Neural cell (in vitro differentiated cells): ENCODE data around the gene CIT. TPM values are rescaled to one million over a fixed set of nuclear protein-coding genes. Genes with fewer than 3 reads are reported as not detected.

Source experiments
- H2AFZ ChIP-seq: fragments of 200-600, 300-800 bp; sonication (generic), shearing (Covaris generic); 2 replicates; pipeline ENCODE4 v1.6.0; 2014; ENCODE audit warnings: low read depth, mild to moderate bottlenecking, antibody characterized with exemption, low read length, moderate library complexity
- H3F3A ChIP-seq: fragments of 200-600 bp; shearing (Covaris generic); 2 replicates; pipeline ENCODE4 v1.6.1; 2016; ENCODE audit warnings: mild to moderate bottlenecking, moderate library complexity, mixed read lengths, antibody characterized with exemption, low read length; ENCODE audit not compliant: insufficient read depth, poor library complexity, severe bottlenecking
- H3K27ac ChIP-seq: fragments of 200-600, 300-800 bp; sonication (generic), shearing (Covaris generic); 2 replicates; pipeline ENCODE4 v1.5.1; 2014; ENCODE audit warnings: mild to moderate bottlenecking, low read length, moderate library complexity
- H3K27me3 ChIP-seq: fragments of 300-800, 200-600 bp; sonication (generic), shearing (Covaris generic); 2 replicates; pipeline ENCODE4 v1.6.0; 2014; ENCODE audit warnings: mild to moderate bottlenecking, low read depth, low read length, moderate library complexity; ENCODE audit not compliant: insufficient read depth
- H3K36me3 ChIP-seq: fragments of 300-800, 200-600 bp; sonication (generic), shearing (Covaris generic); 2 replicates; pipeline ENCODE4 v1.5.1; 2014; ENCODE audit warnings: mild to moderate bottlenecking, antibody characterized with exemption, low read length, moderate library complexity; ENCODE audit not compliant: insufficient read depth
- H3K4me2 ChIP-seq: fragments of 300-800, 200-600 bp; sonication (generic), shearing (Covaris generic); 2 replicates; pipeline ENCODE4 v1.6.0; 2014; ENCODE audit warnings: mild to moderate bottlenecking, low read length
- H3K4me3 ChIP-seq: fragments of 300-800, 200-600 bp; sonication (generic), shearing (Covaris generic); 2 replicates; pipeline ENCODE4 v1.5.1; 2014; ENCODE audit warnings: mild to moderate bottlenecking, low read length, moderate library complexity
- H3K79me2 ChIP-seq: fragments of 200-600 bp; shearing (Covaris generic); replicated peaks from 2 replicates; pipeline ENCODE4 v1.6.0; 2014; ENCODE audit warnings: mild to moderate bottlenecking, low read length, moderate library complexity; ENCODE audit not compliant: insufficient read depth
- H3K9ac ChIP-seq: fragments of 300-800, 200-600 bp; sonication (generic), shearing (Covaris generic); 2 replicates; pipeline ENCODE4 v1.6.1; 2016; ENCODE audit warnings: mild to moderate bottlenecking, low read length, mixed read lengths
- H3K9me2 ChIP-seq: fragments of 200-600 bp; shearing (Covaris generic); 2 replicates; pipeline ENCODE4 v1.6.1; 2016; ENCODE audit warnings: mild to moderate bottlenecking, low read length, mixed read lengths; ENCODE audit not compliant: insufficient read depth
- H3K9me3 ChIP-seq: fragments of 200-600, 300-800 bp; sonication (generic), shearing (Covaris generic); 2 replicates; pipeline ENCODE4 v1.6.1; 2016; ENCODE audit warnings: mild to moderate bottlenecking, mixed run types, low read length, moderate library complexity, mixed read lengths
- H4K20me1 ChIP-seq: fragments of 200-600 bp; shearing (Covaris generic); 2 replicates; pipeline ENCODE4 v1.6.1; 2016; ENCODE audit warnings: mild to moderate bottlenecking, mixed run types; ENCODE audit not compliant: insufficient read depth
- EP300 ChIP-seq: fragments of 450-650 bp; conservative IDR thresholded peaks from 2 replicates; pipeline ENCODE4 v1.6.1; 2014; ENCODE audit warnings: antibody characterized with exemption, mild to moderate bottlenecking, moderate library complexity; ENCODE audit not compliant: poor library complexity, severe bottlenecking
- EZH2 ChIP-seq: fragments of 200-600, 300-800 bp; shearing (Covaris generic), sonication (generic); IDR thresholded peaks from 2 replicates; pipeline ENCODE4 v1.6.1; 2014; ENCODE audit warnings: antibody characterized with exemption, low read length, borderline replicate concordance, mild to moderate bottlenecking; ENCODE audit not compliant: insufficient read depth, poor library complexity, severe bottlenecking
- MXI1 ChIP-seq: fragments of 450-650 bp; conservative IDR thresholded peaks from 2 replicates; pipeline ENCODE4 v1.6.1; 2014; ENCODE audit warnings: antibody characterized with exemption, mild to moderate bottlenecking; ENCODE audit not compliant: poor library complexity, severe bottlenecking
- POLR2AphosphoS5 ChIP-seq: IDR thresholded peaks from 2 replicates; pipeline ENCODE4 v1.6.1; 2012
- RAD21 ChIP-seq: fragments of 450-650 bp; conservative IDR thresholded peaks from 2 replicates; pipeline ENCODE4 v1.6.1; 2014; ENCODE audit warnings: antibody characterized with exemption, mild to moderate bottlenecking, moderate library complexity
- SMC3 ChIP-seq: fragments of 450-650 bp; conservative IDR thresholded peaks from 2 replicates; pipeline ENCODE4 v1.6.1; 2014; ENCODE audit warnings: antibody characterized with exemption, mild to moderate bottlenecking, moderate library complexity; ENCODE audit not compliant: poor library complexity
- TAF1 ChIP-seq: IDR thresholded peaks from 2 replicates; pipeline ENCODE4 v1.6.1; 2012; ENCODE audit warnings: low read depth
- polyA plus RNA-seq: library from polyadenylated mRNA; depleted of rRNA; stranded (reverse); fragments of >200 nt; gene quantifications from 2 replicates; pipeline ENCODE4 v1.2.3, GENCODE V29; 2014
- TF ChIP-seq, protein P1 (sequence below): IDR thresholded peaks from 2 replicates; pipeline ENCODE4 v1.6.1; 2012; ENCODE audit warnings: borderline replicate concordance
- TF ChIP-seq, protein P2 (sequence below): fragments of 450-650 bp; IDR thresholded peaks from 2 replicates; pipeline ENCODE4 v1.5.1; 2014; ENCODE audit warnings: antibody characterized with exemption, mild to moderate bottlenecking, moderate library complexity; ENCODE audit not compliant: poor library complexity, severe bottlenecking

Gene CIT
- polyA plus RNA-seq, 1 donor from 2014 or later, result 3.3 TPM

DNA sequence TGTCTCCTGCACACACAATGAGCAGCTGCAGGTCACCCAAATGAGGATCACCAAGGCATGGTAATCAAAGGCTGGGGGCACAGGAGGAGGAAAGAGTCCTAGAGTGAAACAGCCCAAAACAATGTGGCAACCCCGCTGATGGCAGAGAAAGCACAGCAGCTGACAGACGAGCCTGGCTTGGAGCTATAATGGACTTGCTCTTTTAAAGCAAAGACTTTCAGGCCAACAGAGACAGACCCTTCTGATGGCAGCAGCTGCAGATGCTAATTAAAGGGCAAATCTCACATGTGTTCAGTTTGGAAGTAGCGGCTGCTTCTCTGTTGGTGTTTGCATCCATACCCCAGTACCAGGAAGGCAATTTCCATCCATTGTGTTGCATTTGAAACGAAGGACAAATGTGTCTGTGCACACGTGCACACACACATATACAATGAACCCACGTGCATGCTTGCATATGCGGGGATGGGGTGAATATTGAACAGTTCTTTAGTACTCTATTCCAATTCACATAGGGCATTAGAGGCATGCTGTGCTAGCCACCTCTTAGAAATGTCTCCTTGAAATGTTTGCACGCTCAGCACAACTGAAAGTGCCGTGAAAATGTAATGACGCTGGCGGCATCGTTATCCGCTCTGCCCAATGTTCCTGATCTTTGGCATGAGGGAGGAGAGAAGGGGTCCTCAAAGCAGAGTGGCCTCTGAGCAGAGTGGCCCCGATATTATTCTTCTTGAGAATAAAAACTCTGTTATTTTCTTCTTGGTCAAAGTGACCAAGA is 38.1 kb downstream of the CIT start:
- Histone ChIP-seq H3F3A (no peaks in the 10 kb centered on the region), H4K20me1 (no peaks in the 10 kb centered on the region), H3K27ac (no peak overlapping the region), H3K9me3 (no peaks in the 10 kb centered on the region), H3K9ac (no peak overlapping the region), H3K9me2 (no peaks in the 10 kb centered on the region), H3K4me2 (no peak overlapping the region), H3K79me2 (no peaks in the 10 kb centered on the region), H3K27me3 (no peaks in the 10 kb centered on the region), H3K4me3 (no peak overlapping the region), H3K36me3 (no peaks in the 10 kb centered on the region), H2AFZ (no peak overlapping the region)
- TF ChIP-seq EP300, result no peak
- TF ChIP-seq SMC3, result no peak
- TF ChIP-seq, protein P1, sequence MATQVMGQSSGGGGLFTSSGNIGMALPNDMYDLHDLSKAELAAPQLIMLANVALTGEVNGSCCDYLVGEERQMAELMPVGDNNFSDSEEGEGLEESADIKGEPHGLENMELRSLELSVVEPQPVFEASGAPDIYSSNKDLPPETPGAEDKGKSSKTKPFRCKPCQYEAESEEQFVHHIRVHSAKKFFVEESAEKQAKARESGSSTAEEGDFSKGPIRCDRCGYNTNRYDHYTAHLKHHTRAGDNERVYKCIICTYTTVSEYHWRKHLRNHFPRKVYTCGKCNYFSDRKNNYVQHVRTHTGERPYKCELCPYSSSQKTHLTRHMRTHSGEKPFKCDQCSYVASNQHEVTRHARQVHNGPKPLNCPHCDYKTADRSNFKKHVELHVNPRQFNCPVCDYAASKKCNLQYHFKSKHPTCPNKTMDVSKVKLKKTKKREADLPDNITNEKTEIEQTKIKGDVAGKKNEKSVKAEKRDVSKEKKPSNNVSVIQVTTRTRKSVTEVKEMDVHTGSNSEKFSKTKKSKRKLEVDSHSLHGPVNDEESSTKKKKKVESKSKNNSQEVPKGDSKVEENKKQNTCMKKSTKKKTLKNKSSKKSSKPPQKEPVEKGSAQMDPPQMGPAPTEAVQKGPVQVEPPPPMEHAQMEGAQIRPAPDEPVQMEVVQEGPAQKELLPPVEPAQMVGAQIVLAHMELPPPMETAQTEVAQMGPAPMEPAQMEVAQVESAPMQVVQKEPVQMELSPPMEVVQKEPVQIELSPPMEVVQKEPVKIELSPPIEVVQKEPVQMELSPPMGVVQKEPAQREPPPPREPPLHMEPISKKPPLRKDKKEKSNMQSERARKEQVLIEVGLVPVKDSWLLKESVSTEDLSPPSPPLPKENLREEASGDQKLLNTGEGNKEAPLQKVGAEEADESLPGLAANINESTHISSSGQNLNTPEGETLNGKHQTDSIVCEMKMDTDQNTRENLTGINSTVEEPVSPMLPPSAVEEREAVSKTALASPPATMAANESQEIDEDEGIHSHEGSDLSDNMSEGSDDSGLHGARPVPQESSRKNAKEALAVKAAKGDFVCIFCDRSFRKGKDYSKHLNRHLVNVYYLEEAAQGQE, result no peak
- TF ChIP-seq, protein P2, sequence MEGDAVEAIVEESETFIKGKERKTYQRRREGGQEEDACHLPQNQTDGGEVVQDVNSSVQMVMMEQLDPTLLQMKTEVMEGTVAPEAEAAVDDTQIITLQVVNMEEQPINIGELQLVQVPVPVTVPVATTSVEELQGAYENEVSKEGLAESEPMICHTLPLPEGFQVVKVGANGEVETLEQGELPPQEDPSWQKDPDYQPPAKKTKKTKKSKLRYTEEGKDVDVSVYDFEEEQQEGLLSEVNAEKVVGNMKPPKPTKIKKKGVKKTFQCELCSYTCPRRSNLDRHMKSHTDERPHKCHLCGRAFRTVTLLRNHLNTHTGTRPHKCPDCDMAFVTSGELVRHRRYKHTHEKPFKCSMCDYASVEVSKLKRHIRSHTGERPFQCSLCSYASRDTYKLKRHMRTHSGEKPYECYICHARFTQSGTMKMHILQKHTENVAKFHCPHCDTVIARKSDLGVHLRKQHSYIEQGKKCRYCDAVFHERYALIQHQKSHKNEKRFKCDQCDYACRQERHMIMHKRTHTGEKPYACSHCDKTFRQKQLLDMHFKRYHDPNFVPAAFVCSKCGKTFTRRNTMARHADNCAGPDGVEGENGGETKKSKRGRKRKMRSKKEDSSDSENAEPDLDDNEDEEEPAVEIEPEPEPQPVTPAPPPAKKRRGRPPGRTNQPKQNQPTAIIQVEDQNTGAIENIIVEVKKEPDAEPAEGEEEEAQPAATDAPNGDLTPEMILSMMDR, result no peak
- no peak for TF ChIP-seq RAD21
- TF ChIP-seq MXI1, result no peak
- TF ChIP-seq EZH2, result no peak
- TF ChIP-seq TAF1, result no peak
- no peak for TF ChIP-seq POLR2AphosphoS5

DNA sequence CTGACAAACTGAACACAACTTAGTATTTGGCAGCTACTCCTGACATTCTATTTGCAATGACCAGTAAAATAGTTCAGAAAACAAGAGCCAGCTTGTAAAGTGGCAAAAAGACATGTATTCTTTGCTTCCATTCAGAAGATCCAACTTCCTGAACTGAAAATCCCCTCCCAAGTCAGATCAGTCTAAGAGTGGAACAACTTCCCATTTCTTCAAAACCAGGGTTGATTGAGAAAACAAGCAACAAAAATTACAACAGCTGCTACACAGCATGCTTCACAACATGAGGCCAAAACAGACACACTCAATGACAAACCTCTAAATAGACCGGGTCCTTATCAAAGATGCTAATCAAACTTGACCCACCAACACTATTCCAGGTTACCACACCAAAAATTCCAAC is 40.3 kb downstream of the CIT start:
- Histone ChIP-seq H3K4me2 (no peak overlapping the region), H3K27me3 (no peaks in the 10 kb centered on the region), H3K4me3 (no peak overlapping the region), H3K79me2 (no peaks in the 10 kb centered on the region), H4K20me1 (no peaks in the 10 kb centered on the region), H2AFZ (no peak overlapping the region), H3K36me3 (no peaks in the 10 kb centered on the region), H3K9ac (no peak overlapping the region), H3K9me3 (no peaks in the 10 kb centered on the region), H3K9me2 (no peaks in the 10 kb centered on the region), H3K27ac (no peak overlapping the region), H3F3A (no peaks in the 10 kb centered on the region)
- no peak for TF ChIP-seq MXI1
- no peak for TF ChIP-seq EP300
- TF ChIP-seq, protein P2, result no peak
- TF ChIP-seq TAF1, result no peak
- TF ChIP-seq EZH2, result no peak
- no peak for TF ChIP-seq RAD21
- TF ChIP-seq SMC3, result no peak
- TF ChIP-seq, protein P1, result no peak
- TF ChIP-seq POLR2AphosphoS5, result no peak
